Measurements from ENCODE around the gene DUSP28.

Gene DUSP28

DNA sequence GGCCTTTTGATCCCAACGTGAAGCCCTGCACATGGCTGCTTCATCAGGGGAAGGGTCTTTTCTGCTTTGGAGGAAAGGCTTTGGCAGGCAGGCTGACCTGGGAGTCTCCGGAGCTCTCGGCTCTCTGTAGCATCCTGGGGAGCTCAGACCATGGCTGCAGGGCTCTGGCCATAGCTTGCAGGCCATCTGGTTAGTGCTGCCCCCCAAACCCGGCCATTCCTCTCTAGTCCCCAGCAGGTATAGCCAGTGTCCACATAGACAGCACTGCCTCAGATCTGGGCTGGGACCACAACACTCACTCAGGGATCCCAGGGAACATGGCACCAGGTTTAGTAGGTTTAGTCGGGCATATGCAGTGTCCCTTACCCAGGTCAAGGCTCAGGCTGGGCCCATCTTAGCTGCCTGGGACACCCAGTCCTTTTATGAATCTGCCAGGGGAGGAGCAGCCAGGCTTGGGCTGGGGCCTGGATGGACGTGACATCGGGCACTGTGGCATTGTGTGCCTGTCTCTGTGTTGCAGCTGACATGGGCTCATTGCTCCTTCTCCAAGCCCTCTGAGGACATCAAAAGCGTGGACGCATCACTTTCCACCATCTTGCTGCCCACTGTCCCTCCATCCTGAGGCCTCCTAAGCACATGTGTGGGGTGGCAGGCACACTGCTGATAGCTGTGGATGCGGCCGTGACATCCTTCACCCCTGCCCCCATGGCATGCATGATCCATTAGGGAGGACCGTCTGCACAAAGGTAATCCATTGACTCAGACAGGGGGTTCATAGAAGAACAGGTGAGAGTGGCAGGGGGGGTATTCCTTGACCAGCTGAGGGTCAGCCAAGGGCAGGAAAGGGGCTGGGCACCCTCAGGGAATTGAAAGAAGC is 45.9 kb downstream of the DUSP28 start:
- TF ChIP-seq, protein P1, sequence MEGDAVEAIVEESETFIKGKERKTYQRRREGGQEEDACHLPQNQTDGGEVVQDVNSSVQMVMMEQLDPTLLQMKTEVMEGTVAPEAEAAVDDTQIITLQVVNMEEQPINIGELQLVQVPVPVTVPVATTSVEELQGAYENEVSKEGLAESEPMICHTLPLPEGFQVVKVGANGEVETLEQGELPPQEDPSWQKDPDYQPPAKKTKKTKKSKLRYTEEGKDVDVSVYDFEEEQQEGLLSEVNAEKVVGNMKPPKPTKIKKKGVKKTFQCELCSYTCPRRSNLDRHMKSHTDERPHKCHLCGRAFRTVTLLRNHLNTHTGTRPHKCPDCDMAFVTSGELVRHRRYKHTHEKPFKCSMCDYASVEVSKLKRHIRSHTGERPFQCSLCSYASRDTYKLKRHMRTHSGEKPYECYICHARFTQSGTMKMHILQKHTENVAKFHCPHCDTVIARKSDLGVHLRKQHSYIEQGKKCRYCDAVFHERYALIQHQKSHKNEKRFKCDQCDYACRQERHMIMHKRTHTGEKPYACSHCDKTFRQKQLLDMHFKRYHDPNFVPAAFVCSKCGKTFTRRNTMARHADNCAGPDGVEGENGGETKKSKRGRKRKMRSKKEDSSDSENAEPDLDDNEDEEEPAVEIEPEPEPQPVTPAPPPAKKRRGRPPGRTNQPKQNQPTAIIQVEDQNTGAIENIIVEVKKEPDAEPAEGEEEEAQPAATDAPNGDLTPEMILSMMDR (conservative IDR thresholded peaks at IDR 0.05): no peak
- no peak overlapping the region for H3K27ac ChIP-seq

DNA sequence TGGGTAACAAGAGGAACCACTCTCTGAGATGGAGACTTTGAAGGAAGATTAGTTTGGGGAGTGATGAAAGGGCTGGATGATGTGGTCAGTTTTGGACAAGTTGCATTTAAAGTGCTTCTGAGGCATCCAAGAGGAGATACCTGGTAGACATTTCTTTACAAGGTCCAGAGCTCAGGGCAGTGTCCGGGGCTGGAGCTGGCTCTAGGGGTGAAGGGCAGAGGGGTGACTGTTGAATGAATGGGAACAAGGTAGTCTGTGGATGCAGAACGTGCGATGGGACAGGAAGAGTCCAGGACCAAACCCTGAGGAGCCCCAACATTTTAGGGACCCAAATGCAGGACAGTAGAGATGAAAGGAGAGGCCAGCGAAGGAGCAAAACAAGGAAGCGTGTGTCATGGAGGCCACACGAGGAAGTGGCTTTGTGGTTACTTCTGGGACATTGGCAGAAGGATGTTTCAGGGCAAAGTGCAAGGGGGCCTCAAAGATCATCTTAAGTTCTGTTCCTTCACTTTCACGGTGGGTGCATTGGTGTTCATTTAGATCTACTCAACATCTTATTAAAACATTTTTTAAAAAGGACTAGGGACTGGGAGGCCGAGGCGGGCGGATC is 51.5 kb downstream of the DUSP28 start:
- H3K27ac ChIP-seq: no peak overlapping the region
- no peak for TF ChIP-seq ZFX (IDR thresholded peaks at IDR 0.05)
- TF ChIP-seq, protein P1 (conservative IDR thresholded peaks at IDR 0.05): no peak
